HepG2 (cell line): ENCODE data around the gene IVD. TPM values are rescaled to one million over a fixed set of nuclear protein-coding genes. Genes with fewer than 3 reads are reported as not detected.

ENCODE experiments used
- ATAC-seq: fragments of 200-7000 bp; cut with Tn5 transposase; 3 replicates; pipeline ENCODE4 v1.9.1; 2020; ENCODE audit warnings: mild to moderate bottlenecking, moderate library complexity
- BruUV-seq: library from RNA; stranded (reverse); fragments of 400-500 nt; replicated peaks from 2 replicates; lab custom pipeline; 2021; lab: Mats Ljungman, UMichigan
- CTCF ChIA-PET: fragments of 300-600 bp; formaldehyde crosslinking; extraction: SDS; loops from one replicate; lab custom pipeline; 2021; ENCODE audit warnings: low total read pairs, inconsistent platforms, low intra/inter-chr PET ratio; lab: Yijun Ruan, JAX
- POLR2A ChIA-PET: fragments of 350-600 bp; sonication (Branson Sonifier 250); formaldehyde crosslinking; loops from one replicate; lab custom pipeline; 2020; ENCODE audit warnings: antibody characterized with exemption, inconsistent platforms; lab: Yijun Ruan, JAX
- DNase-seq: peaks from one replicate; pipeline ENCODE4 v3.0.0-alpha.2; 2015; ENCODE audit warnings: low spot score
- FAIRE-seq: peaks from 3 replicates; lab custom pipeline; 2011; peaks lifted over from hg19 to GRCh38; lab: Jason Lieb, UNC
- H2AFZ ChIP-seq: one replicate; pipeline ENCODE4 v1.6.1; 2011; ENCODE audit warnings: low read length, inconsistent platforms
- H3K27ac ChIP-seq: fragments of 300-600 bp; 3 replicates; pipeline ENCODE4 v1.8.0; 2011; ENCODE audit warnings: mixed run types, mild to moderate bottlenecking, mixed read lengths, low read length, inconsistent platforms; ENCODE audit not compliant: insufficient read depth; ENCODE audit errors: extremely low read length
- H3K27me3 ChIP-seq, 2 experiments: fragments of 200-600 bp in 1 of 2; 2 replicates in 1 of 2; 3 replicates in 1 of 2; pipeline versions ENCODE4 v1.6.0 to v1.8.0; 2011; ENCODE audit warnings: low read length in 2 of 2, mild to moderate bottlenecking in 2 of 2, moderate library complexity in 2 of 2, inconsistent platforms in 1 of 2; ENCODE audit not compliant: insufficient read depth in 2 of 2, control insufficient read depth in 1 of 2
- H3K36me3 ChIP-seq, 2 experiments: fragments of 200-600 bp in 1 of 2; replicated peaks in 1 of 2; 2 replicates in 1 of 2; 3 replicates in 1 of 2; pipeline versions ENCODE4 v1.5.1 to v1.8.0; 2011; ENCODE audit warnings: low read length in 2 of 2, inconsistent platforms in 1 of 2; ENCODE audit not compliant: insufficient read depth in 2 of 2, control insufficient read depth in 1 of 2
- H3K4me1 ChIP-seq: 2 replicates; pipeline ENCODE4 v1.5.1; 2012; ENCODE audit warnings: low read length, inconsistent platforms; ENCODE audit not compliant: insufficient read depth
- H3K4me2 ChIP-seq: 2 replicates; pipeline ENCODE4 v1.6.0; 2011; ENCODE audit warnings: low read depth, low read length, inconsistent platforms
- H3K4me3 ChIP-seq, 3 experiments: fragments of 200-600 bp in 1 of 3; sonication (generic), shearing (Covaris generic) in 1 of 3; replicated peaks in 1 of 3; 2 replicates each; pipeline ENCODE4 v1.5.1; 2011 to 2016; ENCODE audit warnings: low read length in 3 of 3, inconsistent platforms in 2 of 3, low read depth in 2 of 3, mild to moderate bottlenecking in 2 of 3, control low read depth in 1 of 3, mixed read lengths in 1 of 3; ENCODE audit not compliant: insufficient read depth in 1 of 3
- H3K79me2 ChIP-seq: one replicate; pipeline ENCODE4 v1.6.1; 2011; ENCODE audit warnings: low read length, inconsistent platforms; ENCODE audit not compliant: insufficient read depth
- H3K9ac ChIP-seq: 2 replicates; pipeline ENCODE4 v1.6.0; 2011; ENCODE audit warnings: mild to moderate bottlenecking, low read depth, low read length, inconsistent platforms; ENCODE audit not compliant: insufficient read depth
- H3K9me3 ChIP-seq: 2 replicates; pipeline ENCODE4 v1.5.1; 2012; ENCODE audit warnings: mild to moderate bottlenecking, low read length
- H4K20me1 ChIP-seq: 2 replicates; pipeline ENCODE4 v1.6.0; 2011; ENCODE audit warnings: inconsistent platforms, mild to moderate bottlenecking, low read length, moderate library complexity; ENCODE audit not compliant: insufficient read depth
- AHR ChIP-seq: IDR thresholded peaks from 2 replicates; pipeline ENCODE4 v1.6.1; 2018; ENCODE audit warnings: missing genetic modification reagents, missing compliant biosample characterization
- ARID2 ChIP-seq: sonication (generic); formaldehyde crosslinking; IDR thresholded peaks from 2 replicates; pipeline ENCODE4 v1.8.1; 2022; ENCODE audit warnings: mild to moderate bottlenecking, missing genetic modification reagents, borderline replicate concordance
- CEBPZ ChIP-seq: IDR thresholded peaks from 2 replicates; pipeline ENCODE4 v1.6.1; 2012; ENCODE audit warnings: low read length, improper control_type of control experiment
- CREB1 ChIP-seq, 2 experiments: fragments of 450-650 bp in 1 of 2; IDR thresholded peaks; 2 replicates each; pipeline ENCODE4 v1.6.1; 2016 to 2017; ENCODE audit warnings: control low read depth in 1 of 2, mild to moderate bottlenecking in 1 of 2, missing compliant biosample characterization in 1 of 2, missing genetic modification characterization in 1 of 2
- ESRRA ChIP-seq: sonication (generic); formaldehyde crosslinking; IDR thresholded peaks from 2 replicates; pipeline ENCODE4 v1.5.1; 2020; ENCODE audit warnings: mild to moderate bottlenecking, low read depth, missing genetic modification reagents
- HDAC6 ChIP-seq: fragments of 200-600 bp; sonication (generic); IDR thresholded peaks from 2 replicates; pipeline ENCODE4 v1.7.0; 2017; ENCODE audit warnings: mild to moderate bottlenecking, antibody characterized with exemption, low read length, low read depth
- KDM1A ChIP-seq: IDR thresholded peaks from 2 replicates; pipeline ENCODE4 v1.6.1; 2016; ENCODE audit warnings: missing compliant biosample characterization
- MAFF ChIP-seq: IDR thresholded peaks from 2 replicates; pipeline ENCODE4 v1.6.1; 2011; ENCODE audit warnings: low read depth, low read length, improper control_type of control experiment
- RBFOX2 ChIP-seq: fragments of 200-400 bp; formaldehyde crosslinking; IDR thresholded peaks from 2 replicates; pipeline ENCODE4 v1.6.1; 2017; ENCODE audit warnings: low read depth, mild to moderate bottlenecking, low read length
- SPEN ChIP-seq: sonication (generic); formaldehyde crosslinking; IDR thresholded peaks from 2 replicates; pipeline ENCODE4 v1.5.1; 2020; ENCODE audit warnings: low read depth, mild to moderate bottlenecking, missing genetic modification reagents
- TSC22D2 ChIP-seq: sonication (generic); formaldehyde crosslinking; IDR thresholded peaks from 2 replicates; pipeline ENCODE4 v1.5.1; 2020; ENCODE audit warnings: missing genetic modification reagents, mild to moderate bottlenecking, borderline replicate concordance
- ZBTB43 ChIP-seq: sonication (generic); formaldehyde crosslinking; conservative IDR thresholded peaks from 2 replicates; pipeline ENCODE4 v1.4.0; 2020; ENCODE audit warnings: missing genetic modification reagents
- ZKSCAN1 ChIP-seq: fragments of 150-350 bp; IDR thresholded peaks from 2 replicates; pipeline ENCODE4 v1.6.1; 2014; ENCODE audit warnings: low read length
- ZNF12 ChIP-seq: sonication (generic); formaldehyde crosslinking; IDR thresholded peaks from 2 replicates; pipeline ENCODE4 v1.5.0; 2020; ENCODE audit warnings: missing genetic modification reagents
- ZNF629 ChIP-seq: sonication (generic); formaldehyde crosslinking; conservative IDR thresholded peaks from 2 replicates; pipeline ENCODE4 v1.5.0; 2020; ENCODE audit warnings: missing genetic modification reagents
- WGBS: methylation state at CpG from one replicate; pipeline ENCODE4 v1.1.6; 2017; ENCODE audit warnings: low lambda C conversion rate; 5-methylcytosine and 5-hydroxymethylcytosine counted together
- in situ Hi-C: cut with HindIII; loops from 2 replicates; pipeline ENCODE4 v1.10.0; 2017; ENCODE audit warnings: low pct_unique_long_range_greater_than_20kb; ENCODE audit not compliant: extremely low pct_ligation_motif_present
- intact Hi-C: fragments of 100-400 bp; cut with micrococcal nuclease; formaldehyde crosslinking; loops from one replicate; pipeline ENCODE4 v1.10.0; 2022; ENCODE audit not compliant: unreplicated experiment
- polyA plus RNA-seq, 8 experiments: library from polyadenylated mRNA; depleted of rRNA in 3 of 8; stranded (reverse) in 7 of 8; unstranded in 1 of 8; fragments of >200 nt; fragmentation: Illumina TruSeq in 4 of 8; extraction: Trizol in 4 of 8; gene quantifications; 2 replicates each; pipeline versions ENCODE4 v1.2.1 to v1.2.3, GENCODE V29; 2011 to 2016; ENCODE audit warnings: low read depth in 4 of 8, missing spikeins in 1 of 8, mixed read lengths in 1 of 8; ENCODE audit not compliant: insufficient read depth in 1 of 8
- total RNA-seq, 5 experiments: library from RNA; depleted of rRNA; stranded (reverse); fragments of >200 nt; fragmentation: Illumina TruSeq; extraction: Trizol; gene quantifications; 2 replicates each; pipeline ENCODE4 v1.2.3, GENCODE V29; 2016; ENCODE audit warnings: low read depth in 1 of 5

The IVD gene
- total and polyA plus RNA-seq, 2 of the 13 experiments (the other 11 are each of a cell fraction or from before 2014, with no cell fraction given): 48.0 to 53.9 TPM

DNA sequence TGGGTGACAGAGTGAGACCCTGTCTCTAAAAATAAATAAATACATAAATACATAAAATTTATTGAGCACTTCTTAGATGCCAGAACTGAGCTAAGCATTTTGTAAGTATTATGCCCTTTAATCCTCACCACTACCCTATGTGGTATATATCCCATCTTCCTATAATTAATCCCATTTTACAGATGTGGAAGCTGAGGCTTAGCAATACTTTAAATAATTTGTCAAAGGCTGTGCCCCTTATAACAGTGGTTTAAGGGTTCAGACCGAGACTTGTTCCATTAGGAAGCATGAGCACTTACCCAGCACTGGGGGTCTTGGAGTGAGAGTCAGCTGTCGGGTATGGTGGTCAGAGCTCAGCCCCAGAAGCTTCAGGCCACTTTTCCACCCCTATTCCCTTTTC is 57.7 kb downstream of the IVD start:
- no peaks in the 10 kb centered on the region for H3K9me3 ChIP-seq
- H3K4me2 ChIP-seq: no peak overlapping the region
- H3K27ac ChIP-seq: no peak overlapping the region
- DNase-seq: no peak
- BruUV-seq: no TSS peak
- no peaks in the 10 kb centered on the region for H4K20me1 ChIP-seq
- H3K27me3 ChIP-seq: no peaks in the 10 kb centered on the region
- intact Hi-C loops: no loop called here
- H3K36me3 ChIP-seq: peaks cover 25 to 45% of the 10 kb centered on the region in 2 experiments; a peak in 4 of 5 replicates
- peaks cover 2% of the 10 kb centered on the region for H3K79me2 ChIP-seq
- in situ Hi-C loops: no loop called here
- no peaks in the 10 kb centered on the region for H3K4me1 ChIP-seq
- no peak overlapping the region for H3K9ac ChIP-seq
- ChIA-PET POLR2A (no interaction called here), CTCF (no interaction called here)
- no peak overlapping the region for H3K4me3 ChIP-seq
- ATAC-seq: no peak
- no peak for FAIRE-seq
- TF ChIP-seq ZNF629 (CRISPR knock-in tag) (peak; percentile 66), ZBTB43 (no peak), ARID2 (CRISPR knock-in tag) (no peak)
- H2AFZ ChIP-seq: no peak overlapping the region
- WGBS: 75% methylated on average over 2 of the region's 2 CpGs

- WGBS: 95% methylated on average over 9 of the region's 14 CpGs
- TF ChIP-seq ZKSCAN1: no peak
- no peak for TF ChIP-seq KDM1A (CRISPR knock-in tag)
- TF ChIP-seq ZNF12 (CRISPR knock-in tag): no peak
- TF ChIP-seq TSC22D2 (CRISPR knock-in tag): no peak
- no peak for TF ChIP-seq CREB1 (IDR thresholded peaks at IDR 0.05)
- TF ChIP-seq CREB1 (CRISPR knock-in tag; IDR thresholded peaks at IDR 0.05): no peak
- TF ChIP-seq AHR (CRISPR knock-in tag): no peak
- no peak for TF ChIP-seq MAFF
- TF ChIP-seq ESRRA (CRISPR knock-in tag): no peak
- TF ChIP-seq RBFOX2: no peak
- TF ChIP-seq SPEN (CRISPR knock-in tag): no peak
- no peak for TF ChIP-seq HDAC6
- no peak for TF ChIP-seq CEBPZ
Measured at GRCh38 chr15:40463886-40464545, 58.4 kb downstream of the IVD start.

More at GRCh38 chr15:40463886-40464545, 58.4 kb downstream of the IVD start:
- Histone ChIP-seq H3K9ac (no peak overlapping the region), H3K4me3 (no peak overlapping the region), H4K20me1 (no peaks in the 10 kb centered on the region), H3K9me3 (no peaks in the 10 kb centered on the region), H3K4me1 (no peaks in the 10 kb centered on the region), H3K27ac (no peak overlapping the region), H3K36me3 (peaks cover 25 to 45% of the 10 kb centered on the region in 2 experiments; a peak in 4 of 5 replicates), H3K79me2 (peaks cover 2% of the 10 kb centered on the region), H3K27me3 (no peaks in the 10 kb centered on the region), H3K4me2 (no peak overlapping the region), H2AFZ (no peak overlapping the region)
- DNase-seq: no peak
- FAIRE-seq: no peak
- BruUV-seq: no TSS peak
- in situ Hi-C loops: no loop called here
- ATAC-seq: no peak
- intact Hi-C loops: no loop called here
- POLR2A ChIA-PET: no interaction called here
- CTCF ChIA-PET: no interaction called here
